Measurements from ENCODE around the gene WSB2. TPM values are rescaled to one million over a fixed set of nuclear protein-coding genes. Genes with fewer than 3 reads are reported as not detected.
A peak's percentile ranks its signal among the peaks of the same experiment; 100 is the strongest.

The WSB2 gene
- total RNA-seq, 1 donor from 2014 or later, result 37.1 TPM

DNA sequence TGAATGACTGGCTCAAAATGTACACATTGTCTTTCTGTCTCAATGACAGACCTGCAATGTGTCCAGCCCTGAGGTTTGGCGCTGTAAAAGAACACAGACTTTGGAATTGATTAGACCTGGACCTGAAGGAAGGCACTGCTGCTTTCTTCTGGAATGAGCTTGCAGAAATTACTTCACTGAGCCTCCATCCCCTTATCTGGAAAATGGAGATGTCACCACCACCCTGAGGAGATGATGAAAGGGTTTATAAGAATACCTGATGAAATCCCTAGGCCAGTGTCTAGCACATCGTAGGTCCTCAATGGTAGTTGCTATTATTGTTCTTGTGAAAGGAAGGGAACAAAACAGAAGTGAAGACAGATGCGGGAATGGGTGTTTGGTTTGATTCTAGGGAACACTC lies 9.7 kb upstream of the WSB2 start:
- peaks cover 7% of the 10 kb centered on the region for H3K36me3 Mint-ChIP-seq
- H3K27me3 Mint-ChIP-seq (ENCODE audit: low read depth), result no peaks in the 10 kb centered on the region
- no peaks in the 10 kb centered on the region for H3K9me3 Mint-ChIP-seq
- H3K27ac Mint-ChIP-seq, result no peak overlapping the region
- no peak for DNase-seq (ENCODE audit: low spot score in 2 of 2, unreplicated experiment in 2 of 2)
- no peak overlapping the region for H3K4me3 Mint-ChIP-seq
- no peaks in the 10 kb centered on the region for H3K4me1 Mint-ChIP-seq
- TF ChIP-seq, protein P1, sequence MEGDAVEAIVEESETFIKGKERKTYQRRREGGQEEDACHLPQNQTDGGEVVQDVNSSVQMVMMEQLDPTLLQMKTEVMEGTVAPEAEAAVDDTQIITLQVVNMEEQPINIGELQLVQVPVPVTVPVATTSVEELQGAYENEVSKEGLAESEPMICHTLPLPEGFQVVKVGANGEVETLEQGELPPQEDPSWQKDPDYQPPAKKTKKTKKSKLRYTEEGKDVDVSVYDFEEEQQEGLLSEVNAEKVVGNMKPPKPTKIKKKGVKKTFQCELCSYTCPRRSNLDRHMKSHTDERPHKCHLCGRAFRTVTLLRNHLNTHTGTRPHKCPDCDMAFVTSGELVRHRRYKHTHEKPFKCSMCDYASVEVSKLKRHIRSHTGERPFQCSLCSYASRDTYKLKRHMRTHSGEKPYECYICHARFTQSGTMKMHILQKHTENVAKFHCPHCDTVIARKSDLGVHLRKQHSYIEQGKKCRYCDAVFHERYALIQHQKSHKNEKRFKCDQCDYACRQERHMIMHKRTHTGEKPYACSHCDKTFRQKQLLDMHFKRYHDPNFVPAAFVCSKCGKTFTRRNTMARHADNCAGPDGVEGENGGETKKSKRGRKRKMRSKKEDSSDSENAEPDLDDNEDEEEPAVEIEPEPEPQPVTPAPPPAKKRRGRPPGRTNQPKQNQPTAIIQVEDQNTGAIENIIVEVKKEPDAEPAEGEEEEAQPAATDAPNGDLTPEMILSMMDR (IDR thresholded peaks at IDR 0.05; ENCODE audit: unreplicated experiment), result no peak

- no peak overlapping the region for H3K27ac Mint-ChIP-seq
- TF ChIP-seq, protein P1 (IDR thresholded peaks at IDR 0.05; ENCODE audit: unreplicated experiment), result no peak
- H3K27me3 Mint-ChIP-seq (ENCODE audit: low read depth), result no peaks in the 10 kb centered on the region
- no peaks in the 10 kb centered on the region for H3K9me3 Mint-ChIP-seq
- H3K4me1 Mint-ChIP-seq, result peaks cover 10% of the 10 kb centered on the region
- no peak for DNase-seq (ENCODE audit: low spot score in 2 of 2, unreplicated experiment in 2 of 2)
- H3K4me3 Mint-ChIP-seq, result no peak overlapping the region
- peaks cover 7% of the 10 kb centered on the region for H3K36me3 Mint-ChIP-seq
These were observed 7.5 kb upstream of the WSB2 start for GRCh38 chr12:118068445-118068844.

- H3K27ac Mint-ChIP-seq, result no peak overlapping the region
- peaks cover 18% of the 10 kb centered on the region for H3K4me1 Mint-ChIP-seq
- H3K4me3 Mint-ChIP-seq, result no peak overlapping the region
- H3K27me3 Mint-ChIP-seq (ENCODE audit: low read depth), result no peaks in the 10 kb centered on the region
- peaks cover 1% of the 10 kb centered on the region for H3K36me3 Mint-ChIP-seq
- DNase-seq (ENCODE audit: low spot score in 2 of 2, unreplicated experiment in 2 of 2), result no peak
- TF ChIP-seq, protein P1 (IDR thresholded peaks at IDR 0.05; ENCODE audit: unreplicated experiment), result no peak
- no peaks in the 10 kb centered on the region for H3K9me3 Mint-ChIP-seq
These were observed 4.4 kb upstream of the WSB2 start for GRCh38 chr12:118065380-118065779.

- DNase-seq (ENCODE audit: low spot score in 2 of 2, unreplicated experiment in 2 of 2), result no peak
- TF ChIP-seq, protein P1 (IDR thresholded peaks at IDR 0.05; ENCODE audit: unreplicated experiment), result no peak
- Mint-ChIP-seq H3K27ac (no peak overlapping the region), H3K36me3 (peaks cover 1% of the 10 kb centered on the region), H3K4me3 (peak overlapping the region; percentile 13), H3K9me3 (no peaks in the 10 kb centered on the region), H3K27me3 (ENCODE audit: low read depth) (no peaks in the 10 kb centered on the region), H3K4me1 (peaks cover 25% of the 10 kb centered on the region)
These were observed 3.6 kb upstream of the WSB2 start for GRCh38 chr12:118064608-118065007.

GRCh38 chr12:118063576-118064391 lies 2.8 kb upstream of the WSB2 start:
- DNase-seq (ENCODE audit: low spot score in 2 of 2, unreplicated experiment in 2 of 2), result no peak
- Mint-ChIP-seq H3K27ac (peak overlapping the region; percentile 96), H3K4me3 (peak overlapping the region; percentile 87)

More at GRCh38 chr12:118063576-118064391, 2.8 kb upstream of the WSB2 start:
- no peaks in the 10 kb centered on the region for H3K9me3 Mint-ChIP-seq
- H3K27me3 Mint-ChIP-seq (ENCODE audit: low read depth), result no peaks in the 10 kb centered on the region
- peaks cover 1% of the 10 kb centered on the region for H3K36me3 Mint-ChIP-seq
- H3K4me1 Mint-ChIP-seq, result peaks cover 28% of the 10 kb centered on the region
- TF ChIP-seq, protein P1 (IDR thresholded peaks at IDR 0.05; ENCODE audit: unreplicated experiment), result no peak

Data from mesothelial cell of epicardium (in vitro differentiated cells).